Measurements from ENCODE around the gene LAMA2.

The LAMA2 gene

GRCh38 chr6:129233458-129234134, 350.7 kb downstream of the LAMA2 start:
- DNase-seq: no peak

GRCh38 chr6:129235167-129236000, 352.4 kb downstream of the LAMA2 start:
- DNase-seq: no peak

- DNase-seq: no peak
Measured at GRCh38 chr6:129236001-129236517, 353.1 kb downstream of the LAMA2 start.

- no peak for DNase-seq
Measured at GRCh38 chr6:129238991-129239390, 356.1 kb downstream of the LAMA2 start.

GRCh38 chr6:129239825-129240491, 357.0 kb downstream of the LAMA2 start:
- DNase-seq: no peak

- no peak for DNase-seq
Measured at GRCh38 chr6:129240492-129240853, 357.5 kb downstream of the LAMA2 start.

GRCh38 chr6:129242546-129242945, 359.6 kb downstream of the LAMA2 start:
- DNase-seq: no peak

GRCh38 chr6:129243377-129243776, 360.4 kb downstream of the LAMA2 start:
- no peak for DNase-seq

GRCh38 chr6:129248946-129249345, 366.0 kb downstream of the LAMA2 start:
- no peak for DNase-seq

- peak; percentile 33 for DNase-seq
Measured at GRCh38 chr6:129251669-129252376, 368.9 kb downstream of the LAMA2 start.

GRCh38 chr6:129252377-129253071, 369.6 kb downstream of the LAMA2 start:
- DNase-seq: no peak

- DNase-seq: no peak
Measured at GRCh38 chr6:129253242-129253641, 370.3 kb downstream of the LAMA2 start.

GRCh38 chr6:129253727-129254126, 370.8 kb downstream of the LAMA2 start:
- DNase-seq: no peak

GRCh38 chr6:129257196-129257595, 374.3 kb downstream of the LAMA2 start:
- DNase-seq: no peak

GRCh38 chr6:129262661-129263060, 379.7 kb downstream of the LAMA2 start:
- no peak for DNase-seq

- no peak for DNase-seq
Measured at GRCh38 chr6:129263176-129263575, 380.2 kb downstream of the LAMA2 start.

- no peak for DNase-seq
Measured at GRCh38 chr6:129264480-129265045, 381.6 kb downstream of the LAMA2 start.

GRCh38 chr6:129267028-129267427, 384.1 kb downstream of the LAMA2 start:
- no peak for DNase-seq

GRCh38 chr6:129269076-129269475, 386.1 kb downstream of the LAMA2 start:
- no peak for DNase-seq

- no peak for DNase-seq
Measured at GRCh38 chr6:129269891-129270290, 387.0 kb downstream of the LAMA2 start.

GRCh38 chr6:129270450-129270849, 387.5 kb downstream of the LAMA2 start:
- DNase-seq: no peak

- DNase-seq: no peak
Measured at GRCh38 chr6:129273161-129273560, 390.2 kb downstream of the LAMA2 start.

Measured in NCI-H446 treated with DMSO at 0.1 percent for 48 hours (cell line).